ENCODE measurements around the gene ZNF74.
"Not testable (repeated sequence)": the region's sequence is repeated elsewhere in the genome, so short reads cannot be mapped to it uniquely, and the experiment has no call there.

The ZNF74 gene

DNA sequence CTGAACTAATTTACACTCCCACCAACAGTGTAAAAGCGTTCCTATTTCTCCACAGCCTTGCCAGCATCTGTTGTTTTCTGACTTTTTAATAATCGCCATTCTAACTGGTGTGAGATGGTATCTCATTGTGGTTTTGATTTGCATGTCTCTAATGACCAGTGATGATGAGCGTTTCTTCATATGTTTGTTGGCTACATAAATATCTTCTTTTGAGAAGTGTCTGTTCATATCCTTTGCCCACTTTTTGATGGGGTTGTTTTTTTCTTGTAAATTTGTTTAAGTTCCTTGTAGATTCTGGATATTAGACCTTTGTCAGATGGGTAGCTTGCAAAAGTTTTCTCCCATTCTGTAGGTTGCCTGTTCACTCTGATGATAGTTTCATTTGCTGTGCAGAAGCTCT lies 21.7 kb downstream of the ZNF74 start:
- not testable (repeated sequence) for DNase-seq; H3K27me3 ChIP-seq (replicated peaks; ENCODE audit: control insufficient read depth, insufficient read depth, low read length, poor library complexity, severe bottlenecking); H3K4me1 ChIP-seq (ENCODE audit: control insufficient read depth, insufficient read depth, low read length, poor library complexity, severe bottlenecking); H3K9me3 ChIP-seq (ENCODE audit: control insufficient read depth, low read length); H3K4me3 ChIP-seq (ENCODE audit: insufficient read depth, low read depth, low read length, poor library complexity, severe bottlenecking); H3K36me3 ChIP-seq (ENCODE audit: control insufficient read depth, insufficient read depth, low read length); H3K27ac ChIP-seq (ENCODE audit: insufficient read depth, low read length, poor library complexity, severe bottlenecking)

DNA sequence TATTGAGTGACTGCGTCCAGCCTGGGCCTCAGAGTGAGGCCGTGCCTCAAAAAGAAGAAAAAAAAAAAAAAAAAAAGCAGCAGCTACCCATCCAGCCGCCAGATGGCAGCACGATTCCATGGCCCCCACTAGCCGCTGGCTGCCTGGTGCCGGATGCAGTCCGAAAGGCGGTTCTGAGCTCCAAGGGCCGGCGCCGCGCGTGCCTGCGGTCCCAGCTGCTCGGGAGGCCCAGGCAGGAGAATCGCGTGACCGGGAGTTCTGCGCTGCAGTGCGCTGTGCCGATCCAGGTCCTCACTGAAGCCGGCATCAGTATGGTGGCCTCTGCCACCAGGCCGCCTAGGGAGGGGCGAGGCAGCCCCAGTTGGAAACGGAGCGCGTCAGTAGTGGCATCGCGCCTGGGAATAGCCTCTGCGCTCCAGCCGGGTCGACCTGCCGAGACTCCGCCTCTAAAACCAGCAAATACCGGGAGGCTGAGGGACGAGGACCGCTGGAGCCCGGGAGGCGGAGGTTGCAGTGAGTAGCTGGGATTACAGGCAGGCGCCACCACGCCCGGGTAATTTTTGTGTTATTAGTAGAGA lies 24.3 kb downstream of the ZNF74 start:
- H3K27ac ChIP-seq (ENCODE audit: insufficient read depth, low read length, poor library complexity, severe bottlenecking): no peak overlapping the region
- H3K4me1 ChIP-seq (ENCODE audit: control insufficient read depth, insufficient read depth, low read length, poor library complexity, severe bottlenecking): peaks cover 5% of the 10 kb centered on the region
- H3K9me3 ChIP-seq (ENCODE audit: control insufficient read depth, low read length): no peaks in the 10 kb centered on the region
- H3K4me3 ChIP-seq (ENCODE audit: insufficient read depth, low read depth, low read length, poor library complexity, severe bottlenecking): peak overlapping the region; percentile 45
- H3K36me3 ChIP-seq (ENCODE audit: control insufficient read depth, insufficient read depth, low read length): no peaks in the 10 kb centered on the region
- peak; percentile 51 to 70 (median 57) for DNase-seq
- no peaks in the 10 kb centered on the region for H3K27me3 ChIP-seq (replicated peaks; ENCODE audit: control insufficient read depth, insufficient read depth, low read length, poor library complexity, severe bottlenecking)

DNA sequence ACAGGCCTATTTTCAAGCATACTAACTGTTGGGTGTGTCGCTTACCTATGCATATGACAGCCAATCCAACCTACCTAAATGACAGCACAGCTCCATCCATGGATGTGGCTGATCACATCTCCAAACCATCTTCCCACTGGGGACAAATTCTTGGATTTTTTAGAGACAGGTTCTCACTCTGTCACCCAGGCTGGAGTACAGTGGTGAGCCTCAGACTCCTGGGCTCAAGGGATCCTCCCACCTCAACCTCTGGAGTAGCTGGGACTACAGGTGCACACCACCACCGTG lies 25.7 kb downstream of the ZNF74 start:
- H3K9me3 ChIP-seq (ENCODE audit: control insufficient read depth, low read length): no peaks in the 10 kb centered on the region
- H3K27ac ChIP-seq (ENCODE audit: insufficient read depth, low read length, poor library complexity, severe bottlenecking): no peak overlapping the region
- H3K4me3 ChIP-seq (ENCODE audit: insufficient read depth, low read depth, low read length, poor library complexity, severe bottlenecking): no peak overlapping the region
- no peaks in the 10 kb centered on the region for H3K36me3 ChIP-seq (ENCODE audit: control insufficient read depth, insufficient read depth, low read length)
- peaks cover 5% of the 10 kb centered on the region for H3K4me1 ChIP-seq (ENCODE audit: control insufficient read depth, insufficient read depth, low read length, poor library complexity, severe bottlenecking)
- H3K27me3 ChIP-seq (replicated peaks; ENCODE audit: control insufficient read depth, insufficient read depth, low read length, poor library complexity, severe bottlenecking): no peaks in the 10 kb centered on the region
- DNase-seq: no peak

DNA sequence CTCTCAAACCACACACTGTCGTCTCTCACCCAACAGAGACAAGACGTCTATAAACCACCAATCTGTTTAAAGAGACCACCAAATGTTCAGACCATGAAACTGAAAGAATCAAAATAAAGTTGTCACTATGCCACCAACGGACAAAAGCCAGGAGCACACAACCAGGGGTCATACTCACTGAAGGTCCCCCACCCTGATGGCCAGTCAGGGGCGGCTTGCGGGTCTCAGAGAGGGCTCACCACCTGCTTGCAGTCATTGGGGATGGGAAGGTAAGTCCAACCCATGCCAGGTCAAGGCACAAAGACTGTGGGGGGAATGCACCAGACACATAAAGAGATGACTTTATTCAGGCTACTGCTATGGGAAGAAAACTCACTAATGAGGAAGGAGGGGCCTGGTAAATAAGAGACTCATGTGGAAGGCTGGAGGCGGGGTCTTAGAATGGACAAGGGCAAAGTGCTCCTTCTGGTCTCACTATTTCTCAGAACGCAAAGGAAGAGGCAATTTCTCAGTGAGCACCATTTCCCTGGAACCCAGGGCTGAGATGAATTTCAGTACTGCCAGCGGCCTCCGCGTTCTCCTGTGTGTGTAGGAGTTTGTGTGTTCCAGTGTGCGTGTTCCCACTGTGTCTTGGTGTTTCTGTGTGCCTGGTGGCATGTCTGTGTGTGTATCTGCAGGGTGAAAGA lies 26.3 kb downstream of the ZNF74 start:
- H3K4me3 ChIP-seq (ENCODE audit: insufficient read depth, low read depth, low read length, poor library complexity, severe bottlenecking): no peak overlapping the region
- no peaks in the 10 kb centered on the region for H3K27me3 ChIP-seq (replicated peaks; ENCODE audit: control insufficient read depth, insufficient read depth, low read length, poor library complexity, severe bottlenecking)
- H3K4me1 ChIP-seq (ENCODE audit: control insufficient read depth, insufficient read depth, low read length, poor library complexity, severe bottlenecking): peaks cover 5% of the 10 kb centered on the region
- no peaks in the 10 kb centered on the region for H3K36me3 ChIP-seq (ENCODE audit: control insufficient read depth, insufficient read depth, low read length)
- no peak for DNase-seq
- H3K9me3 ChIP-seq (ENCODE audit: control insufficient read depth, low read length): no peaks in the 10 kb centered on the region
- no peak overlapping the region for H3K27ac ChIP-seq (ENCODE audit: insufficient read depth, low read length, poor library complexity, severe bottlenecking)

DNA sequence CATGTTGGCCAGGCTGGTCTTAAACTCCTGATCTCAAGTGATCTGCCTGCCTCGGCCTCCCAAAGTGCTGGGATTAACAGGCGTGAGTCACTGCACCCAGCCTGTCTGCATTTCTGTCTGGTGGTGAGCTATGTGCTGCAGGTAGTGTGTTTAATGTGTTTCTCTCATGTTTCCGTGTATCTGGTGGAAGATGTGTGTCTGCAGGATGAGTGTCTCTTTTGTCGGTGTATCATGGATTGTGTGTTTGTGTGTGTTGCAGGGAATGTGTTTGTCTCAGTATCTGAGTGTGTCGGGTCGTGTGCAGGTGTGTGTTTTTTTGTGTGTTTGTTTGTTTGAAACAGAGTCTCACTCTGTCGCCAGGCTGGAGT lies 27.5 kb downstream of the ZNF74 start:
- Histone ChIP-seq H3K4me3 (ENCODE audit: insufficient read depth, low read depth, low read length, poor library complexity, severe bottlenecking) (no peak overlapping the region), H3K27ac (ENCODE audit: insufficient read depth, low read length, poor library complexity, severe bottlenecking) (no peak overlapping the region), H3K27me3 (replicated peaks; ENCODE audit: control insufficient read depth, insufficient read depth, low read length, poor library complexity, severe bottlenecking) (no peaks in the 10 kb centered on the region), H3K36me3 (ENCODE audit: control insufficient read depth, insufficient read depth, low read length) (no peaks in the 10 kb centered on the region), H3K4me1 (ENCODE audit: control insufficient read depth, insufficient read depth, low read length, poor library complexity, severe bottlenecking) (peaks cover 12% of the 10 kb centered on the region), H3K9me3 (ENCODE audit: control insufficient read depth, low read length) (no peaks in the 10 kb centered on the region)
- no peak for DNase-seq

DNA sequence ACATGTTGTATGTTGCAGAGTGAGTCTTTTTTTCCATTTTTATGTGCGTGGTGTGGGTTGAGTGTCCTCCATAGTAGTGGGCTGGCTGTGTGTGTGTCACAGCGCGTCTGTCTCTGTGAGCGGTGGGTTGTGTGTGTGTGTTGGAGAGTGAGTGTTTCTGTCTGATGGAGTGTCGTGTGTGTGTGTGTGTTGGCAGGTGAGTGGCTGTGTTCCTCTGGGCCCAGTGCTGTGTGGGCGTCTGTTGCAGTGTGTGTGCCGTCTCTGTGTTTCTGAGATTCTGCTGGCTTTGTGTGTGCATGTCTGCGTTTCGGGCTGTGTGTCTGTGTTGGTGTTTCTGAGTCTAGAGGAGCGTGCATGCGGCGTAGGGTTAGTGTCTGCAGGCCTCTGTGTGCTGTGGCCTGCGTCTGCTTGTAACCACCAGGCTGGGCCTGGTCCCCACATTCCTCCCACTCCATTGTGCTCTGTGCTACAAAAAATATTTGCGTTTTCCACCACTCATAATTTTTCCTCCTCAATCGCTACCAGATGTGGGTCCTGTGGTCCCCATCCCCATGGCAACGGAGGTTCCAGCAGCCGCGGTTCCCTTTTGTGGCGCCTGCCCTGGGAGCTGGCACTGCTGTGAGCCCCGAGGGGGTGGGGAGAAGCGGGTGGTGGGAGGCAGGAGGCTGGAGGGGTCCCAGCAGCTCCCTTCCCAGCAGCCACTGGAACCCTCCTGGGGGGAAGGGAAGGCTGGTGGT lies 28.5 kb downstream of the ZNF74 start:
- DNase-seq: no peak
- H3K27me3 ChIP-seq (replicated peaks; ENCODE audit: control insufficient read depth, insufficient read depth, low read length, poor library complexity, severe bottlenecking): no peaks in the 10 kb centered on the region
- H3K4me1 ChIP-seq (ENCODE audit: control insufficient read depth, insufficient read depth, low read length, poor library complexity, severe bottlenecking): peaks cover 12% of the 10 kb centered on the region
- no peak overlapping the region for H3K27ac ChIP-seq (ENCODE audit: insufficient read depth, low read length, poor library complexity, severe bottlenecking)
- H3K4me3 ChIP-seq (ENCODE audit: insufficient read depth, low read depth, low read length, poor library complexity, severe bottlenecking): no peak overlapping the region
- no peaks in the 10 kb centered on the region for H3K36me3 ChIP-seq (ENCODE audit: control insufficient read depth, insufficient read depth, low read length)
- no peaks in the 10 kb centered on the region for H3K9me3 ChIP-seq (ENCODE audit: control insufficient read depth, low read length)

DNA sequence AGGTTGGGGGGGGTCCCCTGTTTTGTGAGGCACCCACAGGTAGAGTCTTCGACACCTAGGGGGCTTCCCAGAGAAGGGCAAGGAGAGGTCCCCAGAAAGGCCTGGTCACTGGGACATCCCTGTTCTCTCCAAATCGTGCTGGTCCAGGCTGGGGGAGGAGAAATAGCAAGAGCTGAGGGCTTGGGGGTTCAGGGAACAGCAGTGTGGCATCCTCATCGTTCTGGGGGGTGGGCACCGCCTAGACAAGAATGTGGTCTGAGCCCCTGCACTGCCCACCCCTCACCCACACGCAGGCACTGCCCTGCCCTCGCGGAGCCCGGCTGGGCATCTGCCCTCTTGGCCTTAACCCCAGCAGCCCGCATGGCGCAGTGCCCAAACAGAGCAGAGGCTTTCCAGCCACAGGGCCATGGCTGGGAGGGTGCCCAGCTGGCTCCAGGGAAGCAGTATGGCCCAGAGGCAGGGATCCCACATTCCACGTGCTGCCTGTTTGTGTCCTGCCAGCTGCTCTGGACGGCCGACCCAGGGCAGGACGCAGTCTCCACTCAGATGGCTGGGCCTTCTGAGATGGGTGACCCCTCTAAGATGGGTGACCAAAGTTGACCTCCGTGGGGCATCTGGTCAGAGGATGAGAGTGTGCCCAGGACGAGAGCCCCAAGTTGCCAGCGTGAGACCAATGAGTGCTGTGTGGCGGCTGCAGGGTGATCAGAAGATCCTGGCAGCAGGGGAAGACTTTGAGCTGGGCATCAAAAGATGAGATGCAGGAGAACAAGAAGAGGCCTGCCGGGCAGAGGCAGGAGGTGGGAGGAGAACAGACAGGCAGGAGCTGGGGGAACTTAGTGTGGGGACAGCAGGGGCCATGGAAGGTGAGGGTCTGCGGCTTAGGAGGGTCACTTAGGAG lies 29.3 kb downstream of the ZNF74 start:
- H3K27ac ChIP-seq (ENCODE audit: insufficient read depth, low read length, poor library complexity, severe bottlenecking): no peak overlapping the region
- H3K36me3 ChIP-seq (ENCODE audit: control insufficient read depth, insufficient read depth, low read length): no peaks in the 10 kb centered on the region
- H3K4me1 ChIP-seq (ENCODE audit: control insufficient read depth, insufficient read depth, low read length, poor library complexity, severe bottlenecking): peaks cover 11% of the 10 kb centered on the region
- DNase-seq: no peak
- H3K4me3 ChIP-seq (ENCODE audit: insufficient read depth, low read depth, low read length, poor library complexity, severe bottlenecking): no peak overlapping the region
- no peaks in the 10 kb centered on the region for H3K27me3 ChIP-seq (replicated peaks; ENCODE audit: control insufficient read depth, insufficient read depth, low read length, poor library complexity, severe bottlenecking)
- H3K9me3 ChIP-seq (ENCODE audit: control insufficient read depth, low read length): no peaks in the 10 kb centered on the region

DNA sequence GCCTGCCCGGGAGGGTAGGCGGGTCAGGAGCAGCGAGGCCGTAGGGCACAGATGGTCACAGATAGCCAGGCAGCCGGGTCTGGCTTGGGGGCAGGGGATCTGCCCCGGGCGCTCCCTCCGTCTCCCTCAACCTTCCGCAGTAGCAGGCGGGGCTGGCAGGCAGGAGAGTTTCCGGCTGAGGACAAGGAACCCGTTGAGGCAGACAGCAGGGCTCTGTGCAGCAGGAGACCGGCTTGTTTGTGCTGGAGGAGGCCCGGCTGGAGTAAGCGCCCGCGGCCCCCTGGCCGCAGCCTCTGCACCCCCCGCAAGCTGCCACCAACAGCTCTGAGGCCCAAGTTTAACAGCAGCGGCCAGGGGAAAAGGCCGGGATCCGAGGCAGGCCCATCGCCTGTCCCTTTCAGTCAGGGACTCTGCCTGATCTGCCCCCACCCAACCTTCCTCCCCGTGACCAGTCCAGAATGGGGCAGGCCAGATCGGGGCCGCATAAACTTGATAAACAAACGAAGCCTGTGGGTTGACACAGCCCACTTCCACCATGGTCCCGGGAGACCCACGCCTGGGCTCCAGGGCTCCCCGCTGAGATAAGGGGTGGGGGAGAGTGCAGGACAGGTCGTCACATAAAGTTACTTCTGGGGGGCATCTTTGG lies 30.1 kb downstream of the ZNF74 start:
- H3K27me3 ChIP-seq (replicated peaks; ENCODE audit: control insufficient read depth, insufficient read depth, low read length, poor library complexity, severe bottlenecking): no peaks in the 10 kb centered on the region
- H3K4me3 ChIP-seq (ENCODE audit: insufficient read depth, low read depth, low read length, poor library complexity, severe bottlenecking): no peak overlapping the region

DNA sequence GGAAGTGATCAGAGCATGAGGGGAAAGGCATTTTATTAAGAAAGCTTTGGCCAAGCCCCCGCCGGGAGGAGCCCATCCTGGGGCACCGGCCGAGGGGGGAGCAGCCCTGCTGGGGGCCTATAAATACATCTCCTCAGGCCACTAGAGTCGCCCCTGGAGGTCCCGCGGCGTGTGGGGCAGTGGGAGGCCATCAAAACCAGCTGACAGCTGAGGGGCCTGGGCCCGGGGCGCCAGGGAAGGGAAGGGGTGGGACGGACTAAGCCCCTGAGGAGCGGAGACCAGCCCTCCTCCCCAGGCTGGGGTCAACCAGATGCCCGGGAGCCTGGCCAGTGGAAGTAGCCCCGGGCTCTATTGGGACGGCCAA lies 30.6 kb downstream of the ZNF74 start:
- Histone ChIP-seq H3K4me1 (ENCODE audit: control insufficient read depth, insufficient read depth, low read length, poor library complexity, severe bottlenecking) (peaks cover 16% of the 10 kb centered on the region), H3K36me3 (ENCODE audit: control insufficient read depth, insufficient read depth, low read length) (no peaks in the 10 kb centered on the region), H3K9me3 (ENCODE audit: control insufficient read depth, low read length) (no peaks in the 10 kb centered on the region), H3K27ac (ENCODE audit: insufficient read depth, low read length, poor library complexity, severe bottlenecking) (no peak overlapping the region), H3K27me3 (replicated peaks; ENCODE audit: control insufficient read depth, insufficient read depth, low read length, poor library complexity, severe bottlenecking) (no peaks in the 10 kb centered on the region), H3K4me3 (ENCODE audit: insufficient read depth, low read depth, low read length, poor library complexity, severe bottlenecking) (no peak overlapping the region)
- DNase-seq: no peak

More for the DNA sequence above, 30.1 kb downstream of the ZNF74 start:
- H3K36me3 ChIP-seq (ENCODE audit: control insufficient read depth, insufficient read depth, low read length): no peaks in the 10 kb centered on the region
- no peak for DNase-seq
- no peak overlapping the region for H3K27ac ChIP-seq (ENCODE audit: insufficient read depth, low read length, poor library complexity, severe bottlenecking)
- no peaks in the 10 kb centered on the region for H3K9me3 ChIP-seq (ENCODE audit: control insufficient read depth, low read length)
- H3K4me1 ChIP-seq (ENCODE audit: control insufficient read depth, insufficient read depth, low read length, poor library complexity, severe bottlenecking): peaks cover 14% of the 10 kb centered on the region
